ENCODE measurements around the gene LRP1B.

Gene LRP1B

GRCh38 chr2:141805302-141805701 lies 325.5 kb downstream of the LRP1B start:
- H3K9me3 ChIP-seq (ENCODE audit: low read length), result no peaks in the 10 kb centered on the region
- H3K9me2 ChIP-seq (ENCODE audit: low read depth, low read length), result no peaks in the 10 kb centered on the region
- no peak overlapping the region for H3K27ac ChIP-seq (ENCODE audit: low read depth, low read length, poor library complexity, severe bottlenecking)
- no peaks in the 10 kb centered on the region for H3K4me1 ChIP-seq (ENCODE audit: insufficient read depth, low read length, severe bottlenecking)
- H3K36me3 ChIP-seq (ENCODE audit: insufficient read depth, low read length), result no peaks in the 10 kb centered on the region
- no peak overlapping the region for H2AFZ ChIP-seq (ENCODE audit: low read length)
- TF ChIP-seq EZH2 (IDR thresholded peaks at IDR 0.05; ENCODE audit: borderline replicate concordance, low read length) (no peak), CTCF (IDR thresholded peaks at IDR 0.05; ENCODE audit: low read length) (no peak)
- H3K79me2 ChIP-seq (ENCODE audit: insufficient read depth, low read length), result no peaks in the 10 kb centered on the region
- H3F3A ChIP-seq (ENCODE audit: insufficient read depth, low read length), result no peaks in the 10 kb centered on the region
- H3K4me3 ChIP-seq (ENCODE audit: low read depth, low read length, poor library complexity, severe bottlenecking), result no peak overlapping the region
- H3K27me3 ChIP-seq (ENCODE audit: insufficient read depth, low read length), result no peaks in the 10 kb centered on the region
- H3K9ac ChIP-seq (ENCODE audit: low read length), result no peak overlapping the region
- H4K20me1 ChIP-seq (ENCODE audit: insufficient read depth, low read length), result no peaks in the 10 kb centered on the region
- no peak overlapping the region for H3K4me2 ChIP-seq (ENCODE audit: low read length)

GRCh38 chr2:141796449-141796848 lies 334.4 kb downstream of the LRP1B start:
- Histone ChIP-seq H3K27me3 (ENCODE audit: insufficient read depth, low read length) (no peaks in the 10 kb centered on the region), H3K36me3 (ENCODE audit: insufficient read depth, low read length) (no peaks in the 10 kb centered on the region), H3K4me2 (ENCODE audit: low read length) (no peak overlapping the region), H3K79me2 (ENCODE audit: insufficient read depth, low read length) (no peaks in the 10 kb centered on the region), H4K20me1 (ENCODE audit: insufficient read depth, low read length) (no peaks in the 10 kb centered on the region), H3K27ac (ENCODE audit: low read depth, low read length, poor library complexity, severe bottlenecking) (no peak overlapping the region), H3K9ac (ENCODE audit: low read length) (no peak overlapping the region), H3K4me3 (ENCODE audit: low read depth, low read length, poor library complexity, severe bottlenecking) (no peak overlapping the region), H3F3A (ENCODE audit: insufficient read depth, low read length) (no peaks in the 10 kb centered on the region), H3K9me2 (ENCODE audit: low read depth, low read length) (no peaks in the 10 kb centered on the region), H3K4me1 (ENCODE audit: insufficient read depth, low read length, severe bottlenecking) (no peaks in the 10 kb centered on the region), H2AFZ (ENCODE audit: low read length) (no peak overlapping the region), H3K9me3 (ENCODE audit: low read length) (no peaks in the 10 kb centered on the region)
- TF ChIP-seq EZH2 (IDR thresholded peaks at IDR 0.05; ENCODE audit: borderline replicate concordance, low read length) (no peak), CTCF (IDR thresholded peaks at IDR 0.05; ENCODE audit: low read length) (no peak)

GRCh38 chr2:141791521-141791920 lies 339.3 kb downstream of the LRP1B start:
- H4K20me1 ChIP-seq (ENCODE audit: insufficient read depth, low read length), result no peaks in the 10 kb centered on the region
- H3K4me2 ChIP-seq (ENCODE audit: low read length), result no peak overlapping the region
- no peaks in the 10 kb centered on the region for H3K36me3 ChIP-seq (ENCODE audit: insufficient read depth, low read length)
- no peaks in the 10 kb centered on the region for H3K9me3 ChIP-seq (ENCODE audit: low read length)
- H3K9ac ChIP-seq (ENCODE audit: low read length), result no peak overlapping the region
- no peaks in the 10 kb centered on the region for H3K27me3 ChIP-seq (ENCODE audit: insufficient read depth, low read length)
- H2AFZ ChIP-seq (ENCODE audit: low read length), result no peak overlapping the region
- no peaks in the 10 kb centered on the region for H3F3A ChIP-seq (ENCODE audit: insufficient read depth, low read length)
- H3K4me1 ChIP-seq (ENCODE audit: insufficient read depth, low read length, severe bottlenecking), result no peaks in the 10 kb centered on the region
- H3K79me2 ChIP-seq (ENCODE audit: insufficient read depth, low read length), result no peaks in the 10 kb centered on the region
- H3K27ac ChIP-seq (ENCODE audit: low read depth, low read length, poor library complexity, severe bottlenecking), result no peak overlapping the region
- TF ChIP-seq EZH2 (IDR thresholded peaks at IDR 0.05; ENCODE audit: borderline replicate concordance, low read length) (no peak), CTCF (IDR thresholded peaks at IDR 0.05; ENCODE audit: low read length) (no peak)
- no peaks in the 10 kb centered on the region for H3K9me2 ChIP-seq (ENCODE audit: low read depth, low read length)
- H3K4me3 ChIP-seq (ENCODE audit: low read depth, low read length, poor library complexity, severe bottlenecking), result no peak overlapping the region
